Brain microvascular endothelial cell (primary cell): ENCODE measurements around the gene NDST3.

Experiments
- DNase-seq: peaks from one replicate; pipeline ENCODE4 v3.0.0-alpha.2; 2020
- H3K27ac ChIP-seq: fragments of 250-450 bp; sonication (Bioruptor Pico); 2 replicates; pipeline ENCODE4 v1.5.1; 2020; ENCODE audit warnings: mild to moderate bottlenecking, moderate library complexity
- H3K27me3 ChIP-seq: fragments of 250-450 bp; sonication (Bioruptor Pico); replicated peaks from 2 replicates; pipeline ENCODE4 v1.5.1; 2020; ENCODE audit warnings: mild to moderate bottlenecking
- H3K36me3 ChIP-seq: fragments of 250-450 bp; sonication (Bioruptor Pico); replicated peaks from 2 replicates; pipeline ENCODE4 v1.5.1; 2020; ENCODE audit warnings: mild to moderate bottlenecking
- H3K4me3 ChIP-seq: 2 replicates; pipeline ENCODE4 v1.5.1; 2011; ENCODE audit warnings: low read depth, mild to moderate bottlenecking, control low read depth, low read length, moderate library complexity
- CTCF ChIP-seq: IDR thresholded peaks from 2 replicates; pipeline ENCODE4 v1.5.1; 2011; ENCODE audit warnings: low read depth, mild to moderate bottlenecking, moderate library complexity, low read length, control low read depth, inconsistent platforms; ENCODE audit errors: missing control alignments
- in situ Hi-C: cut with HindIII; loops from 2 replicates; pipeline ENCODE4 v1.10.0; 2017; ENCODE audit warnings: low sequenced_read_pairs, low pct_ligation_motif_present

Gene NDST3

GRCh38 chr4:118278473-118279274 is 244.4 kb downstream of the NDST3 start:
- DNase-seq, result peak; percentile 90
- in situ Hi-C loops, result no loop called here
- H3K36me3 ChIP-seq, result peaks cover 19% of the 10 kb centered on the region
- no peak for TF ChIP-seq CTCF
- peak overlapping the region; percentile 79 for H3K4me3 ChIP-seq
- H3K27me3 ChIP-seq, result no peaks in the 10 kb centered on the region
- peak overlapping the region; percentile 86 for H3K27ac ChIP-seq

GRCh38 chr4:118279328-118279727 is 245.0 kb downstream of the NDST3 start:
- no peak for TF ChIP-seq CTCF
- in situ Hi-C loops, result no loop called here
- no peak for DNase-seq

DNA sequence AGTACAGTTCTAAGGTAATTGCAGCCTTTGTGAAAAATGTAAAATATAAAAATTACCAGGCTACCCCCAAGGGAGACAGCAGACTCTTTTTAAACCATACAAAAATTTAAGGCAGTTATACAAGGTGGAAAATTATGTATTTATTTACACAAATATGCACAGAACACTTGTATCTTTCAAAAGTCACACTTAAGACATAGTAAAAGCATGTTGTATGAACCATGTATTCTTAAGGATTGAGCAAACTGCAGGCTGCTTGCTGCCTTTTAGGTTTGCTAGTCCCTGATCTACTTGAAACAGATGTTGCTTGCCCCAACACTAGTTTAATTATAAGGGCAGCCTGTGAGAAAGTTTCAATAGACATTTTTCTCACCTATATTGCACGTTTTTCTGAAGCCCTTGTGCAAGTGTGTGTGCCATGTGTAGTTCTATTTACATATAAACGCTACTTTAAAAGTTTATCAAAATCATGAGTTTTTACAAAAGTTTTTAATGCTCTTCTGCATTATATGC is 245.7 kb downstream of the NDST3 start:
- H3K27ac ChIP-seq, result peak overlapping the region; percentile 86
- TF ChIP-seq CTCF, result no peak
- peaks cover 19% of the 10 kb centered on the region for H3K36me3 ChIP-seq
- DNase-seq, result no peak
- H3K27me3 ChIP-seq, result no peaks in the 10 kb centered on the region
- in situ Hi-C loops, result no loop called here
- H3K4me3 ChIP-seq, result peak overlapping the region; percentile 79

More at GRCh38 chr4:118279328-118279727, 245.0 kb downstream of the NDST3 start:
- Histone ChIP-seq H3K27ac (peak overlapping the region; percentile 86), H3K36me3 (peaks cover 19% of the 10 kb centered on the region), H3K27me3 (no peaks in the 10 kb centered on the region), H3K4me3 (peak overlapping the region; percentile 79)

DNA sequence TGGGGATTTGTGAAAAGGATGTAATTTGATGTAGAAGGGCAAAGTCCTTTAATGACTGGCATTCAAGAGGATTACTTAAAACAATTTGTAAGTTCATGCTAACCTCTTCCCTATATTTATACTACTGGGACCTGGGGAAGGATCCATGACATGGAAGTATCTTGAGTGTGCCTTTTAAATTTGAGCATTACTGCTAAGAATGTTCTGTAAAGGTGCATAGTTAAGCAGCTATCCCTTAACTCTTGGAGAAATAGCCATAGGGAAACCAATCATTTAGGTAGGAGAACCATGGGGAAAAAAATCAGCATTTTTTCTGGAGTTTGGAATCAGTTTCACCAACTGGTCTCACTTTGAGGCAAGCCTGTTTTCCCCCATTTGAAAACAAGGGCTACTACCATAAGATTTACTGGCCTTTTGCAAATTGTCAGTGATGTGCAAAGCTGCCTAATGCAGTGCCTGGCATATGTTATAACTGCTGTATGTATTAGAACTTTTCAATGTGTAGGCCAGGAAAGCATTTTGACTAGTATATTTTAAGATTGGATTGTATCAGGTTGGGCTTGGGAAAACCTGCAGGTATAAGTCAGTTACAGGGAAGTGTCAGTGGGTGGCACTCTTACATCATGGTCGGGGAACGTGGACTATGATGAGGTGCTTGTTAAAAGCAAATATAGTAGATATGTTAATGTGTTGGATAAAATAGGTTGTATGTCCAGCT is 246.4 kb downstream of the NDST3 start:
- Histone ChIP-seq H3K27ac (peak overlapping the region; percentile 16), H3K4me3 (peak overlapping the region; percentile 79), H3K36me3 (peaks cover 19% of the 10 kb centered on the region), H3K27me3 (no peaks in the 10 kb centered on the region)
- peak; percentile 60 for DNase-seq
- peak; percentile 69 for TF ChIP-seq CTCF
- in situ Hi-C loops, result no loop called here

- Histone ChIP-seq H3K27ac (peak overlapping the region; percentile 16), H3K27me3 (no peaks in the 10 kb centered on the region), H3K36me3 (peaks cover 19% of the 10 kb centered on the region), H3K4me3 (no peak overlapping the region)
- in situ Hi-C loops, result no loop called here
- TF ChIP-seq CTCF, result no peak
- DNase-seq, result peak; percentile 47
Observed at GRCh38 chr4:118281611-118282442, 247.5 kb downstream of the NDST3 start.
